Ovary (tissue), 9 donors: ENCODE results near the gene CFB. TPM values are rescaled to one million over a fixed set of nuclear protein-coding genes. Genes with fewer than 3 reads are reported as not detected.
"Not testable (repeated sequence)": the region's sequence is repeated elsewhere in the genome, so short reads cannot be mapped to it uniquely, and the experiment has no call there.

Experiments used
- DNase-seq, 5 donors: peaks; one replicate each; pipeline ENCODE4 v3.0.0-alpha.2; 2019 to 2020
- H3K27ac ChIP-seq, 2 donors: fragments of 200-600 bp; one replicate each; pipeline versions ENCODE4 v1.5.1 to v1.8.0; 2019 to 2022
- H3K27me3 ChIP-seq: fragments of 200-600 bp; one replicate; pipeline ENCODE4 v1.8.0; 2022
- H3K36me3 ChIP-seq: fragments of 200-600 bp; sonication (generic); one replicate; pipeline ENCODE4 v1.5.1; 2019
- H3K4me1 ChIP-seq: one replicate; pipeline ENCODE4 v1.8.1; 2013; ENCODE audit warnings: mild to moderate bottlenecking, moderate library complexity; ENCODE audit not compliant: insufficient read depth
- H3K4me3 ChIP-seq: fragments of 200-600 bp; sonication (generic); one replicate; pipeline ENCODE4 v1.5.1; 2017
- H3K9me3 ChIP-seq, 2 donors: fragments of 200-600 bp in 1 of 2; sonication (generic) in 1 of 2; one replicate each; pipeline versions ENCODE4 v1.5.1 to v1.8.1; 2013 to 2019; ENCODE audit warnings: mild to moderate bottlenecking in 1 of 2, moderate library complexity in 1 of 2
- CTCF ChIP-seq, 3 donors: fragments of 450-650 bp in 2 of 3; fragments of 200-600 bp in 1 of 3; IDR thresholded peaks; one replicate each; pipeline versions ENCODE4 v1.5.1 to v1.8.0; 2016 to 2022; ENCODE audit warnings: antibody characterized with exemption in 3 of 3, mild to moderate bottlenecking in 1 of 3
- EP300 ChIP-seq: sonication (generic); formaldehyde crosslinking; IDR thresholded peaks from one replicate; pipeline ENCODE4 v1.6.1; 2017; ENCODE audit warnings: antibody characterized with exemption
- POLR2A ChIP-seq: fragments of 450-650 bp; IDR thresholded peaks from one replicate; pipeline ENCODE4 v1.6.1; 2017; ENCODE audit warnings: antibody characterized with exemption, mild to moderate bottlenecking, moderate library complexity
- WGBS, 3 donors: extraction: QIAGEN DNeasy Blood & Tissue Kit in 1 of 3; methylation state at CpG; one replicate each; pipeline versions ENCODE4 v1.1.5 to v1.1.7; 2013 to 2017; 5-methylcytosine and 5-hydroxymethylcytosine counted together
- intact Hi-C, 4 donors: fragments of 100-400 bp; cut with DNase I; formaldehyde crosslinking; loops; one replicate each; pipeline versions ENCODE4 v1.11.0 to v1.15.1; 2022 to 2023
- polyA plus RNA-seq, 2 donors: library from polyadenylated mRNA; stranded (reverse); fragments of 200-250 nt in 1 of 2; fragments of 350-450 nt in 1 of 2; fragmentation: Illumina TruSeq in 1 of 2; extraction: RNeasy Lipid Tissue Mini Kit (QIAGEN cat#74804) in 1 of 2; gene quantifications; one replicate each; pipeline ENCODE4 v1.2.3, GENCODE V29; 2013 to 2014
- total RNA-seq, 7 donors: library from RNA; depleted of rRNA in 2 of 7; stranded (reverse); fragments of >200 nt in 2 of 7; fragmentation: NEBNext Ultra II Directional in 3 of 7; extraction: Animal tissue kit (Norgen Biotek cat#: 25700) in 3 of 7; gene quantifications; one replicate each; pipeline versions ENCODE4 v1.1.0 to v1.2.4, GENCODE V29; 2016 to 2023
- donor health status: DM: no; HTN: no; CAD: no; lungs with moderate emphysema.
- donor health status: DM: no; HTN: no; CAD: no.
- donor health status: Bipolar disorder and iron deficiency.
- donor health status: DM: yes; HTN: yes; CAD: no.
- donor health status: DM: no; HTN: no; CAD: no.
- donor health status: DM: yes; HTN: yes; CAD: no.

Gene CFB
- total and polyA plus RNA-seq, 9 donors: 11.3 to 231 (median 20.8) TPM

GRCh38 chr6:31927242-31927862 is 18.5 kb upstream of the CFB start, which contains the start of gene C2:
TSS of gene C2 (plus strand) at chr6:31927717. CDS start at chr6:31927753, 36 bp downstream.
- no peak within 1 kb of the TSS for H3K4me3 ChIP-seq
- H3K9me3 ChIP-seq: no peaks in the 10 kb centered on the region
- no peak for DNase-seq
- WGBS, 3 donors: 38 to 44% (median 40%) methylated on average over 11 of the region's 11 CpGs
- intact Hi-C loops: no loop called here
- no peaks in the 10 kb centered on the region for H3K4me1 ChIP-seq
- H3K36me3 ChIP-seq: no peaks in the 10 kb centered on the region
- no peak within 1 kb of the TSS for H3K27ac ChIP-seq
- no peak for TF ChIP-seq EP300
- no peak for TF ChIP-seq CTCF (IDR thresholded peaks at IDR 0.05)
- TF ChIP-seq POLR2A: no peak
- H3K27me3 ChIP-seq: no peaks in the 10 kb centered on the region

- Histone ChIP-seq H3K4me3 (no peak overlapping the region), H3K36me3 (no peaks in the 10 kb centered on the region), H3K4me1 (no peaks in the 10 kb centered on the region), H3K9me3 (no peaks in the 10 kb centered on the region), H3K27me3 (no peaks in the 10 kb centered on the region), H3K27ac (no peak overlapping the region)
- no peak for TF ChIP-seq POLR2A
- intact Hi-C loops: no loop called here
- DNase-seq: no peak
- WGBS, 3 donors: 65 to 71% (median 71%) methylated on average over 11 of the region's 11 CpGs
These were observed 17.8 kb upstream of the CFB start for GRCh38 chr6:31927863-31928671.

GRCh38 chr6:31928672-31928939 is 17.3 kb upstream of the CFB start:
- intact Hi-C loops: no loop called here
- no peaks in the 10 kb centered on the region for H3K36me3 ChIP-seq
- no peaks in the 10 kb centered on the region for H3K4me1 ChIP-seq
- no peak for DNase-seq
- whole genome bisulfite sequencing, 3 donors: 70 to 78% (median 76%) methylated on average over 9 of the region's 9 CpGs
- H3K27ac ChIP-seq: no peak overlapping the region
- no peaks in the 10 kb centered on the region for H3K9me3 ChIP-seq
- TF ChIP-seq EP300 (no peak), POLR2A (no peak), CTCF (IDR thresholded peaks at IDR 0.05) (no peak)
- H3K4me3 ChIP-seq: no peak overlapping the region
- H3K27me3 ChIP-seq: no peaks in the 10 kb centered on the region

GRCh38 chr6:31930962-31931361 is 14.9 kb upstream of the CFB start:
- Histone ChIP-seq H3K4me3 (no peak overlapping the region), H3K9me3 (no peaks in the 10 kb centered on the region), H3K27ac (no peak overlapping the region), H3K4me1 (no peaks in the 10 kb centered on the region), H3K36me3 (no peaks in the 10 kb centered on the region), H3K27me3 (no peaks in the 10 kb centered on the region)
- 87 to 96% (median 96%) methylated on average over 1 of the region's 1 CpG for WGBS, 3 donors
- TF ChIP-seq EP300 (no peak), CTCF (IDR thresholded peaks at IDR 0.05) (no peak), POLR2A (no peak)
- intact Hi-C loops: no loop called here
- no peak for DNase-seq

GRCh38 chr6:31932137-31932536 is 13.8 kb upstream of the CFB start:
- DNase-seq, H3K27me3 ChIP-seq, H3K4me3 ChIP-seq, H3K36me3 ChIP-seq, H3K4me1 ChIP-seq, H3K9me3 ChIP-seq, intact Hi-C loops, H3K27ac ChIP-seq: not testable (repeated sequence)
- WGBS, 3 donors: 88 to 96% (median 88%) methylated on average over 11 to 23 of the region's 32 CpGs
